Activated naive CD8-positive, alpha-beta T cell treated with anti-CD3 and anti-CD28 coated beads, Interleukin-2, amount 10 ng/mL, durations not matched to agents 7 days and 5 days (primary cell): Measurements from ENCODE around the gene ASGR2. TPM values are rescaled to one million over a fixed set of nuclear protein-coding genes. Genes with fewer than 3 reads are reported as not detected.
"Not testable (repeated sequence)": the region's sequence is repeated elsewhere in the genome, so short reads cannot be mapped to it uniquely, and the experiment has no call there.

Experiments
- ATAC-seq: fragments of 150-1000 bp; cut with Tn5 transposase; one replicate; pipeline ENCODE4 v1.10.0; 2021; ENCODE audit warnings: low read depth, moderate library complexity
- POLR2A ChIA-PET: fragments of 350-600 bp; sonication (Branson Sonifier 250); formaldehyde crosslinking; loops from one replicate; lab custom pipeline; 2021; ENCODE audit warnings: antibody characterized with exemption; lab: Charles Lee
- DNase-seq: peaks from one replicate; pipeline ENCODE4 v3.0.0; 2021
- H3K27ac Mint-ChIP-seq: one replicate; pipeline ENCODE4 v1.8.0; 2022; ENCODE audit warnings: mild to moderate bottlenecking, mixed read lengths
- H3K27me3 Mint-ChIP-seq: one replicate; pipeline ENCODE4 v1.8.0; 2022; ENCODE audit warnings: mild to moderate bottlenecking, moderate library complexity, mixed read lengths
- H3K36me3 Mint-ChIP-seq: one replicate; pipeline ENCODE4 v1.8.0; 2021; ENCODE audit warnings: mild to moderate bottlenecking, mixed read lengths
- H3K4me1 Mint-ChIP-seq: one replicate; pipeline ENCODE4 v1.8.0; 2021; ENCODE audit warnings: mixed read lengths
- H3K4me3 Mint-ChIP-seq: one replicate; pipeline ENCODE4 v1.8.0; 2022; ENCODE audit warnings: mild to moderate bottlenecking, moderate library complexity, mixed read lengths
- H3K9me3 Mint-ChIP-seq: one replicate; pipeline ENCODE4 v1.8.0; 2021; ENCODE audit warnings: mixed read lengths
- total RNA-seq, 2 experiments: library from RNA; stranded (reverse); gene quantifications; one replicate each; pipeline ENCODE4 v1.2.3, GENCODE V29; 2021

Gene ASGR2
- total RNA-seq, 2 experiments from 2014 or later = not detected

DNA sequence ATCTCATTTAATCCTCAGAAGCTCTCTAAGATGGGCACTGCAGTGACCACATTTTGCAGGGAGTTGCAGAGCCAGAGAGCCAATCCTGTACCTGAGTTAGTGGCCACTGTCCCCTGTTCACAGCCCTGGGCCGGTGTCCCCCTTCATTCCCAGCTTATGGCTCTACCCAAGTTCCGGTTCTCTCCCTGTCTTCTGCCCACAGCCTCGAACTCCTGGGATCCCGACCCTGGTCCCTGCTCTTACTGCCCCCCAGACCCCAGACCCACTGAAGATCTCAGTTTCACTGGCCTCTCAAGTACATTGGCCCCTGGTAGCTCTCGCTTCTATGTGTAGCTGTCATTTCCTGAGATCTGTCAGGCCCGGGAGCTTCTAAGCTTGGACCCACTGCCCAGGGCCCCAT, 12.2 kb downstream of the ASGR2 start:
- no peak for DNase-seq
- no peak overlapping the region for H3K27ac Mint-ChIP-seq

DNA sequence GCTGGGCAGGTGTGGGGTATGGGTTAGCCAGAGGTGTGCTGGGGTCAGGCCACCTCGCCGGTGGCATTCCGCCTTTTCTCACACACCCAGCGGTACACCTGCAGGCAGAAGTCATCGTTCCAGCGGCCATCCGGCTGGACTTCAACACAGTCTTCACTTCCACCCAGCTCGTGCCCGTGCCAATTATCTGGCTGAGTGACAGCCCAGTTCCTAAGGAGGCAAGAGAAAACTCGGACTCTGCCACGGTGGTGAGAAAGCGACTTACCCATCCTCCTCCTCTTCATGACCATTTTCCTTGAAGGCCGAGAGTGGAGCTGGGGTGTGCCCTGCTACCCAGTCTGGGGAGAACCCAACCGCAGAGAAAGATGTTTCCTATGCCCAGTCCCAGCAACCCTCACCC, 13.1 kb downstream of the ASGR2 start:
- no peaks in the 10 kb centered on the region for H3K27me3 Mint-ChIP-seq

More for the DNA sequence above, 12.2 kb downstream of the ASGR2 start:
- no peaks in the 10 kb centered on the region for H3K36me3 Mint-ChIP-seq
- POLR2A ChIA-PET = no interaction called here
- no peak for ATAC-seq
- no peaks in the 10 kb centered on the region for H3K9me3 Mint-ChIP-seq
- no peak overlapping the region for H3K4me3 Mint-ChIP-seq
- H3K4me1 Mint-ChIP-seq = no peaks in the 10 kb centered on the region
- no peaks in the 10 kb centered on the region for H3K27me3 Mint-ChIP-seq

DNA sequence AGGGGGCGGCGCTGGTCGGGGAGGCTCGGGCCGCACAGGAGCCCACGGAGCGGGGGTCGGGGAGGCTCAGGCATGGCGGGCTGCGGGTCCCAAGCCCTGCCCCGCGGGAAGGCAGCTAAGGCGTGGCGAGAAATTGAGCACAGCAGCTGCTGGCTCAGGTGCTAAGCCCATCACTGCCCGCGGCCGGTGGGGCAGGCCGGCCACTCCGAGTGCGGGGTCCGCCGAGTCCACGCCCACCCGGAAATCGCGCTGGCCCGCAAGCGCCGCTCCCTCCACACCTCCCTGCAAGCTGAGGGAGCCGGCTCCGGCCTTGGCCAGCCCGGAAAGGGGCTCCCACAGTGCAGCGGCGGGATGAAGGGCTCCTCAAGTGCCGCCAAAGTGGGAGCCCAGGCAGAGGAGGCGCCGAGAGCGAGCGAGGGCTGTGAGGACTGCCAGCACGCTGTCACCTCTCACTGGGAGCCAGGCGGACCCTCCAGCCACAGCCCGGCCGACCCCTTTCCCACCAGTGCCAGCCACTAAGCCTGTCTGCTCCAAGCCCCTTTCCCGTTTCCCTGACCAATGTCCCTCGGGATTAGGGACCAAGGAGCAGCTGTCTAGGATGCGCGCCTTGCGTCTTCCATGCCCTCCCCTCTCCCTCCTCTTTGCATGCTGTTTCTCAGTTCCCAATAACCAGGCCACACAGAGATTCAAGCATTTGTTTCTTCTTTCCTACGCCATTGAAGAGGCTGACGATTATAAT, 13.8 kb downstream of the ASGR2 start:
- DNase-seq, H3K9me3 Mint-ChIP-seq, ATAC-seq, H3K4me1 Mint-ChIP-seq, H3K27ac Mint-ChIP-seq, H3K36me3 Mint-ChIP-seq, H3K4me3 Mint-ChIP-seq, POLR2A ChIA-PET, H3K27me3 Mint-ChIP-seq: not testable (repeated sequence)

More for the DNA sequence above, 13.1 kb downstream of the ASGR2 start:
- H3K4me1 Mint-ChIP-seq = no peaks in the 10 kb centered on the region
- no peaks in the 10 kb centered on the region for H3K9me3 Mint-ChIP-seq
- POLR2A ChIA-PET = no interaction called here
- H3K4me3 Mint-ChIP-seq = no peak overlapping the region
- no peak overlapping the region for H3K27ac Mint-ChIP-seq
- ATAC-seq = no peak
- DNase-seq = no peak
- H3K36me3 Mint-ChIP-seq = no peaks in the 10 kb centered on the region

DNA sequence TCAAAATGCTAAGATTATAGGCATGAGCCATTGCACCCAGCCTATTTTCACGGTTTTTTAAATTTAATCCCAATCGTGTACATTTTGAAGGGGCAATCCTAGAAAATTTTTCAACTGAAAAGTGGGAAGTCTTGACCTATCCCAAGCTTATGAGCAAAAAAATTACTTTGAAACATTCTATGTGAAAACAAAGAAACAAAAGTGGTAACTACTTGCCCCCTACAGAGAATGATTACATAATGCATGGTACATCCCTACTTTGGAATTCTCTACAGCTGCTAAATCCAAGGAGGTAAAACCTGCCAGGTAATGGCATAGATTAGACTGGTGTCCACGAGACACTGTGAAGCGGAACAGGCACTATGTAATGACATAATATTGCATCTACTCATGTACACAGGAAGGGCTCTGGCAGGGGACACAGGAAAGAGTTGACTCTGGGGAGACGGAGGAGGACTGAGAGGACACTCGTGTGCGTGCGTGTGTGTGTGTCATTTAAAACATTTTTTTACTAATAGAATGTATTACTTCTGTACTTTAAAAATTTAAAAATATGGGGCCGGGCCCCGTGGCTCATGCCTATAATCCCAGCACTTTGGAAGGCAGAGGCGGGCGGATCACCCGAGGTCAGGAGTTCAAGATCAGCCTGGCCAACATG, 15.7 kb downstream of the ASGR2 start:
- Mint-ChIP-seq H3K4me1 (peaks cover 2% of the 10 kb centered on the region), H3K4me3 (no peak overlapping the region), H3K27ac (no peak overlapping the region)

DNA sequence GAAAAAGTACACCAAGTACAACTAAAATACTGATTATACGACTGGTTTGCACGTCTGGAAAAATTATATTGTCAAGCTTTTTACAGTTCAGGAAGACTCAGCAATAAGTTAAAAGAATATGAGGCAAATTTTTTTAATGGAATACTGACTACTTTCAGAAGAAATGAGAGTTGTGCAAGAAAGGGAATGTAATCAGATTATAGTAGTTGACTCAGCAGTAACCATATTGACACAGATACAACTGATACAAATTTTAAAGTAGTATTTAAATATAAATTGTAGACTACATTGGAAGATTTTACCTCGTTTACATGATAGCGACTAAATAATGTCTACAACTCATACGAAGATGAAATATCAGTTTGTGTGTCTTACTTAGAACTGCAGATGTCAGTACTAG, 16.7 kb downstream of the ASGR2 start:
- POLR2A ChIA-PET = no interaction called here
- peaks cover 2% of the 10 kb centered on the region for H3K4me1 Mint-ChIP-seq
- no peak for ATAC-seq

More for the DNA sequence above, 15.7 kb downstream of the ASGR2 start:
- ATAC-seq = no peak
- no peak for DNase-seq
- POLR2A ChIA-PET = no interaction called here
- Mint-ChIP-seq H3K36me3 (no peaks in the 10 kb centered on the region), H3K9me3 (no peaks in the 10 kb centered on the region), H3K27me3 (peaks cover 8% of the 10 kb centered on the region)

DNA sequence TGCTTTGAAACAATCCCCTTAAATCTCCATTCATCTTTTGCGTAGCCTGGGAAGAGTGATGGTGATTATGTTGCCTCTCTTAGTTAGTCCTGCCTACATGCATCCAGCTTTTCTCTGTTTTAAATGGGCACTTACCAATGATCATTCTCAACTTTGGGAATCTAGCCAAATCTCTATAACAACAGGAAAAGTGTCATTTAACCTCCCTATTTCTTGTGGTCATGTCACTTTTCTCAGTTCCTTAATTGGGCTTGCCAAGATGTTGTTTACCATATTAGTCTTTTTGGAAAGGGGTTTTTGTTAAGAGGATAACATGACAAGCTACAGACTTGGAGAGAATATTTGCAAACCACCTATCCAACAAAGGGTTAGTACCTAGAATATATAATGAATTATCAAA, 19.0 kb downstream of the ASGR2 start:
- Mint-ChIP-seq H3K36me3 (no peaks in the 10 kb centered on the region), H3K4me1 (peaks cover 2% of the 10 kb centered on the region), H3K27me3 (peaks cover 11% of the 10 kb centered on the region), H3K4me3 (no peak overlapping the region), H3K9me3 (no peaks in the 10 kb centered on the region), H3K27ac (no peak overlapping the region)
- DNase-seq (no peak), ATAC-seq (no peak)
- POLR2A ChIA-PET = no interaction called here

More for the DNA sequence above, 16.7 kb downstream of the ASGR2 start:
- H3K27ac Mint-ChIP-seq = no peak overlapping the region
- no peak for DNase-seq
- H3K27me3 Mint-ChIP-seq = peaks cover 11% of the 10 kb centered on the region
- H3K4me3 Mint-ChIP-seq = no peak overlapping the region
- H3K36me3 Mint-ChIP-seq = no peaks in the 10 kb centered on the region
- H3K9me3 Mint-ChIP-seq = no peaks in the 10 kb centered on the region

DNA sequence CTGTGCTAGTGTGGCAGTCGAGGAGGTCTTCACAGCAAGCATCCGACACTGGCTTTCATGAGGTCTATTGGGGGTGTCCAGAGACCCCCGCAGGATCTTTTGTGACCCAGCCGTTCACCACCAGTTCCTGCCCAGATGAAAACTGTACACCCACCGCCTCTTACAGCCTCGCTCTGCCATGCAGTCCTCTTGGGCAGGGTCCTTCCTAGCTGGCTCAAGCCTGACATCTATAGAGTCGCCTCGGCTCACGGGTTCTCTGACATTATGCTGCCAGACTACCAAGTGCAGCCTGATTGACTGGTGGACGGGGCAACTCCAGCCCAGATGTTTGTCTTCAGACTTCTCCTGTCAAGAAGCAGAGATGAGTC, 20.0 kb downstream of the ASGR2 start:
- POLR2A ChIA-PET = no interaction called here
- Mint-ChIP-seq H3K27ac (no peak overlapping the region), H3K9me3 (no peaks in the 10 kb centered on the region), H3K27me3 (peaks cover 11% of the 10 kb centered on the region), H3K4me1 (peaks cover 2% of the 10 kb centered on the region), H3K36me3 (no peaks in the 10 kb centered on the region), H3K4me3 (no peak overlapping the region)
- no peak for DNase-seq
- no peak for ATAC-seq

DNA sequence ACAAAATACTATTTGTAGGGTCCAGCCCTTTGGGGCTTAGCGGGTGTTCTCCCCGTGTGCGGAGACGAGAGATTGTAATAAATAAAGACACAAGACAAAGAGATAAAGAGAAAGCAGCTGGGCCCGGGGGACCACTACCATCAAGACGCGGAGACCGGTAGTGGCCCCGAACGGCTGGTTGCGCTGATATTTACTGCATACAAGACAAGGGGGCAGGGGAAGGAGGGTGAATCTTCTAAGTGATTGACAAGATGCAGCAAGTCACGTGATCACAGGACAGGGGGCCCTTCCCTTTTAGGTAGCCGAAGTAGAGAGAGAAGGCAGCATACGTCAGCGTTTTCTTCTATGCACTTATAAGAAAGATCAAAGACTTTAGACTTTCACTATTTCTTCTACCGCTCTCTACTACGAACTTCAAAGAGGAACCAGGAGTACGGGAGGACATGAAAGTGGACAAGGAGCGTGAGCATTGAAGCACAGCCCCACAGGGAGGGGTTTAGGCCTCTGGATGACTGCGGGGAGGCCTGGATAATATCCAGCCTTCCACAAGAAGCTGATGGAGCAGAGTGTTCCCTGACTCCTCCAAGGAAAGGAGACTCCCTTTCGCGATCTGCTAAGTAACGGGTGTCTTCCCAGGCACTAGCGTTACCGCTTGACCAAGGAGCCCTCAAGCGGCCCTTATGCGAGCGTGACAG, 23.2 kb downstream of the ASGR2 start:
- H3K27ac Mint-ChIP-seq, DNase-seq, H3K9me3 Mint-ChIP-seq, H3K4me1 Mint-ChIP-seq, H3K36me3 Mint-ChIP-seq, ATAC-seq, H3K4me3 Mint-ChIP-seq, POLR2A ChIA-PET: not testable (repeated sequence)
- H3K27me3 Mint-ChIP-seq = peaks cover 13% of the 10 kb centered on the region

DNA sequence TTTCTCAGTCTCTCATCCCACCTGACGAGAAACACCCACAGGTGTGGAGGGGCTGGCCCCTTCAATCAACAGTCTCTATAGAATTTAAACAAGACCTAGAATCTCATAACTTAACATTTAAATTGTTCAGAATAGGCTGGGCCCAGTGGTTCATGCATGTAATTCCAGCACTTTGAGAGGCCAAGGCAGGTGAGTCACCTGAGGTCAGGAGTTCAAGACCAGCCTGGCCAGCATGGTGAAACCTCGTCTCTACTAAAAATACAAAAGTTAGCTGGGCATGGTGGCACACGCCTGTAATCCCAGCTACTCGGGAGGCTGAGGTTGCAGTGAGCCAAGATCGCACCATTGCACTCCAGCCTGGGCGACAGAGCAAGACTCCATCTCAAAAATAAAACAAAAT, 25.1 kb downstream of the ASGR2 start:
- ATAC-seq, H3K9me3 Mint-ChIP-seq, H3K4me1 Mint-ChIP-seq, H3K27ac Mint-ChIP-seq, DNase-seq, H3K36me3 Mint-ChIP-seq, POLR2A ChIA-PET, H3K4me3 Mint-ChIP-seq: not testable (repeated sequence)
- H3K27me3 Mint-ChIP-seq = peaks cover 14% of the 10 kb centered on the region

DNA sequence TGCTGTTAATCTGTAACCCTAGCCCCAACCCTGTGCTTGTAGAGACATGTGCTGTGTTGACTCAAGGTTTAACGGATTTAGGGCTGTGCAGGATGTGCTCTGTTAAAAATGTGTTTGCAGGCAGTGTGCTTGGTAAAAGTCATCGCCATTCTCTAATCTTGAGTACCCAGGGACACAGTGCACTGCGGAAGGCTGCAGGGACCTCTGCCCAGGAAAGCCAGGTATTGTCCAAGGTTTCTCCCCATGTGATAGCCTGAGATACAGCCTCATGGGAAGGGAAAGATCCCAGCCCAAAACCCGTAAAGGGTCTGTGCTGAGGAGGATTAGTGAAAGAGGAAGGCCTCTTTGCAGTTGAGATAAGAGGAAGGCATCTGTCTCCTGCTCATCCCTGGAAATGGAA, 26.2 kb downstream of the ASGR2 start:
- ATAC-seq, H3K9me3 Mint-ChIP-seq, H3K4me3 Mint-ChIP-seq, H3K36me3 Mint-ChIP-seq, H3K4me1 Mint-ChIP-seq, POLR2A ChIA-PET, DNase-seq, H3K27ac Mint-ChIP-seq: not testable (repeated sequence)
- peaks cover 26% of the 10 kb centered on the region for H3K27me3 Mint-ChIP-seq

DNA sequence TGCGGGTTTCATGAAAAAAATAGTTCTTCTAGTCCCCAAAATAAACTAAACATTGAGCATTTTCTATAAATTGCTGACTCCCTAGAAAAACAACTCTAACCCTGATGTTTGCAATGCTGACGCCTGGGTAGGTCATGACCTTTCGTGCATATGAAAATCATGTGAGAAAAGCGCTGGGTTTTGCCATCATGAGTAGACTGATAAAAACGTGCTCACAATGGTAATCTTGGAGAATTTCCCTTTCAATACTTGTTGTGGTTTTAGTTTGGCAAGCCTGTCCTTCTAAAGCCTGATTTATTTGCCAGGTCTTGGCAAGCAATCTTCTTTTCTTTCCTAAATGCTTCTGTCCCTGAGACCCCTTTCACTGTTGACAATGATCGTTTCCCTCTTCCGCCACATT, 30.5 kb downstream of the ASGR2 start:
- Mint-ChIP-seq H3K27me3 (peaks cover 44% of the 10 kb centered on the region), H3K9me3 (peaks cover 2% of the 10 kb centered on the region), H3K4me1 (peaks cover 13% of the 10 kb centered on the region), H3K36me3 (no peaks in the 10 kb centered on the region), H3K4me3 (no peak overlapping the region), H3K27ac (no peak overlapping the region)
- POLR2A ChIA-PET = no interaction called here
- DNase-seq (no peak), ATAC-seq (no peak)

DNA sequence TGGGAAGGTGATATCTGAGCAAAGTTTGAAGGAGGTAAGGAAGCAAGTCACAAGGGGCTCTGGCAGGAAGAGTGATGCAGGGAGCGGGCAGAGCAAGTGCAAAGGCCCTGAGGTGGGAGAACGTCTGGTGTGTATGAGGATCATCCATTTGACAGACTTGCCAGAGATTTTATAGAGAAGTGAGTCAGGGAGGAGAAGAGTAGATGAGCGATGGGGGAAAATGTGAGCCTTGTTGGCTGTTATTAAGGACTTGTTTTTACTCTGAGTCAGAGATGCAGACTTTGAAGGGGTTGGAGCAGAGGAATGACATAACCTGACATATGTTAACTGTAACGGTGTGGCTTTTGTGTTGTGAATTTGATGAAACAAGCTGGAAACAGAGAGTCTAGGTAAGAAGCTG, 31.0 kb downstream of the ASGR2 start:
- Mint-ChIP-seq H3K4me1 (peaks cover 13% of the 10 kb centered on the region), H3K27me3 (peaks cover 44% of the 10 kb centered on the region), H3K27ac (no peak overlapping the region), H3K4me3 (no peak overlapping the region), H3K9me3 (peaks cover 2% of the 10 kb centered on the region), H3K36me3 (no peaks in the 10 kb centered on the region)
- ATAC-seq (no peak), DNase-seq (no peak)
- POLR2A ChIA-PET = no interaction called here

DNA sequence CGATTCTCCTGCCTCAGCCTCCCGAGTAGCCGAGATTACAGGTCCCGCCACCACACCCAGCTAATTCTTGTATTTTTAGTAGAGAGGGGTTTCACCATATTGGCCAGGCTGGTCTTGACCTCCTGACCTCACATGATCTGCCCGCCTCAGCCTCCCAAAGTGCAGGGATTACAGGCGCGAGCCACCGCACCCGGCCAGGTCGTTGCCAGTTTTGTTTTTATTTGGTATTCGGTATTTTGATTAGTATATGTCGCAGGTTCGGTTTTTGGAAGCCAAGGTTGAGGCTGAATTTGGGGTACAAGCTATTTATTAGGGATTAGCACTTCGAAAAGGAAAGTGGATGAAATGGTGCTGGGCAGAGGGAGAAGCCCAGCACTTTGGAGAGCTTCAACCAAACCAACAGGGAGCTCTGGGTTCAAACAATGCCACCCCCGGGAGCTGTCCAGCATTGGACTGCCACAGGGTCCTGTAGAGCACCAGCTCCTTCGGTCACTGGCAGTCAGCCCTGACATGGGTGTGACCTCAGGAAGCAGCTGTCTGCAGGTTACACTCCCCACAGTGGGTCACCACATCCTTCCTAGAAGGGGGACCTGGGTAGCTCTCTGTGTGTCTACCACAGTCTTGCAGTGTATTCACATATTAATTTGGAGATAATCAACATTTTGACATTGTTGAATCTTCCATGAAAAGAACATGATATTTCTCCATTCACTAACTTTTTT, 33.1 kb downstream of the ASGR2 start:
- peaks cover 2% of the 10 kb centered on the region for H3K9me3 Mint-ChIP-seq
- DNase-seq = peak; percentile 60
- H3K4me3 Mint-ChIP-seq = peak overlapping the region; percentile 23
- H3K27ac Mint-ChIP-seq = no peak overlapping the region
- peaks cover 13% of the 10 kb centered on the region for H3K4me1 Mint-ChIP-seq
- peaks cover 42% of the 10 kb centered on the region for H3K27me3 Mint-ChIP-seq
- ATAC-seq = peak; percentile 92
- no peaks in the 10 kb centered on the region for H3K36me3 Mint-ChIP-seq
- POLR2A ChIA-PET = interaction anchor here (0.6 to 0.7 kb wide), 2 partner anchors 9 to 57 kb away, joined by 3 to 4 read pairs; no protein-coding TSS in a partner anchor
